Vagina (tissue), 2 donors: ENCODE measurements around the gene NME3. TPM values are rescaled to one million over a fixed set of nuclear protein-coding genes. Genes with fewer than 3 reads are reported as not detected.

Experiments
- DNase-seq, 2 donors: peaks; one replicate each; pipeline ENCODE4 v3.0.0-alpha.2; 2017; ENCODE audit errors: extremely low spot score in 2 of 2
- H3K27ac ChIP-seq: fragments of 200-600 bp; sonication (generic); one replicate; pipeline ENCODE4 v1.5.1; 2019
- H3K27me3 ChIP-seq: fragments of 200-600 bp; sonication (generic); one replicate; pipeline ENCODE4 v1.5.1; 2019
- H3K36me3 ChIP-seq, 2 donors: fragments of 200-600 bp; sonication (generic); one replicate each; pipeline ENCODE4 v1.5.1; 2017 to 2019
- H3K4me1 ChIP-seq: fragments of 200-600 bp; sonication (generic); one replicate; pipeline ENCODE4 v1.5.1; 2019
- H3K4me3 ChIP-seq, 2 donors: fragments of 200-600 bp; sonication (generic); 1 replicate in 1 of 2; 2 replicates in 1 of 2; pipeline ENCODE4 v1.5.1; 2016 to 2019
- H3K9me3 ChIP-seq: fragments of 200-600 bp; sonication (generic); one replicate; pipeline ENCODE4 v1.5.1; 2019
- CTCF ChIP-seq, 3 experiments: fragments of 450-650 bp in 2 of 3; fragments of 200-600 bp in 1 of 3; sonication (generic) in 1 of 3; IDR thresholded peaks; one replicate each; pipeline ENCODE4 v1.5.1; 2017 to 2019; ENCODE audit warnings: antibody characterized with exemption in 3 of 3, mild to moderate bottlenecking in 2 of 3, moderate library complexity in 2 of 3
- POLR2A ChIP-seq, 2 donors: fragments of 450-650 bp; IDR thresholded peaks; one replicate each; pipeline ENCODE4 v1.6.1; 2017; ENCODE audit warnings: antibody characterized with exemption in 2 of 2, mild to moderate bottlenecking in 2 of 2, moderate library complexity in 2 of 2
- POLR2AphosphoS5 ChIP-seq, 2 donors: sonication (generic); formaldehyde crosslinking; IDR thresholded peaks; one replicate each; pipeline ENCODE4 v1.9.0; 2017; ENCODE audit warnings: antibody characterized with exemption in 2 of 2, mild to moderate bottlenecking in 2 of 2, low read depth in 1 of 2; ENCODE audit not compliant: insufficient read depth in 1 of 2
- intact Hi-C: fragments of 100-400 bp; cut with DNase I; formaldehyde crosslinking; loops from one replicate; pipeline ENCODE4 v1.15.1; 2023
- total RNA-seq: library from RNA; depleted of rRNA; stranded (reverse); fragments of >200 nt; gene quantifications from one replicate; pipeline ENCODE4 v1.2.3, GENCODE V29; 2016

Gene NME3
- total RNA-seq, 1 donor from 2014 or later: 96.0 TPM

GRCh38 chr16:1779234-1779701 is 7.9 kb upstream of the NME3 start:
- no peak for DNase-seq
- intact Hi-C loops: no loop called here
- H3K27ac ChIP-seq: no peak overlapping the region
- no peak overlapping the region for H3K4me3 ChIP-seq
- H3K9me3 ChIP-seq: no peaks in the 10 kb centered on the region
- TF ChIP-seq POLR2AphosphoS5 (IDR thresholded peaks at IDR 0.05; ENCODE audit: insufficient read depth in 1 of 2, low read depth in 1 of 2) (no peak), POLR2A (IDR thresholded peaks at IDR 0.05) (no peak), CTCF (IDR thresholded peaks at IDR 0.05) (no peak)
- H3K36me3 ChIP-seq: peaks cover 0 to 38% of the 10 kb centered on the region in 2 donors
- peaks cover 52% of the 10 kb centered on the region for H3K4me1 ChIP-seq
- no peaks in the 10 kb centered on the region for H3K27me3 ChIP-seq

GRCh38 chr16:1778200-1779179 is 7.1 kb upstream of the NME3 start:
- no peak overlapping the region for H3K27ac ChIP-seq
- no peaks in the 10 kb centered on the region for H3K9me3 ChIP-seq
- no peak for TF ChIP-seq CTCF (IDR thresholded peaks at IDR 0.05)
- no peak for TF ChIP-seq POLR2AphosphoS5 (IDR thresholded peaks at IDR 0.05; ENCODE audit: insufficient read depth in 1 of 2, low read depth in 1 of 2)
- TF ChIP-seq POLR2A (IDR thresholded peaks at IDR 0.05): no peak
- intact Hi-C loops: no loop called here
- no peak overlapping the region for H3K4me3 ChIP-seq
- no peaks in the 10 kb centered on the region for H3K27me3 ChIP-seq
- DNase-seq: no peak
- peaks cover 0 to 38% of the 10 kb centered on the region in 2 donors for H3K36me3 ChIP-seq
- peaks cover 52% of the 10 kb centered on the region for H3K4me1 ChIP-seq

GRCh38 chr16:1777375-1778199 is 6.2 kb upstream of the NME3 start:
- H3K4me3 ChIP-seq: no peak overlapping the region
- no peak for TF ChIP-seq CTCF (IDR thresholded peaks at IDR 0.05)
- no peak for TF ChIP-seq POLR2AphosphoS5 (IDR thresholded peaks at IDR 0.05; ENCODE audit: insufficient read depth in 1 of 2, low read depth in 1 of 2)
- no peak for TF ChIP-seq POLR2A (IDR thresholded peaks at IDR 0.05)
- intact Hi-C loops: no loop called here
- peaks cover 52% of the 10 kb centered on the region for H3K4me1 ChIP-seq
- H3K36me3 ChIP-seq: peaks cover 0 to 38% of the 10 kb centered on the region in 2 donors
- DNase-seq: no peak
- H3K27ac ChIP-seq: no peak overlapping the region
- no peaks in the 10 kb centered on the region for H3K27me3 ChIP-seq
- H3K9me3 ChIP-seq: no peaks in the 10 kb centered on the region

GRCh38 chr16:1776991-1777374 is 5.6 kb upstream of the NME3 start:
- intact Hi-C loops: no loop called here
- Histone ChIP-seq H3K9me3 (no peaks in the 10 kb centered on the region), H3K36me3 (peaks cover 0 to 38% of the 10 kb centered on the region in 2 donors), H3K4me1 (peaks cover 58% of the 10 kb centered on the region), H3K4me3 (no peak overlapping the region), H3K27ac (no peak overlapping the region), H3K27me3 (no peaks in the 10 kb centered on the region)
- TF ChIP-seq POLR2AphosphoS5 (IDR thresholded peaks at IDR 0.05; ENCODE audit: insufficient read depth in 1 of 2, low read depth in 1 of 2) (no peak), POLR2A (IDR thresholded peaks at IDR 0.05) (no peak), CTCF (IDR thresholded peaks at IDR 0.05) (no peak)
- DNase-seq: no peak
